Psoas muscle (tissue), 8 donors: ENCODE measurements around the gene MAPK4. TPM values are rescaled to one million over a fixed set of nuclear protein-coding genes. Genes with fewer than 3 reads are reported as not detected.
"Not testable (repeated sequence)": the region's sequence is repeated elsewhere in the genome, so short reads cannot be mapped to it uniquely, and the experiment has no call there.

ENCODE experiments used
- ATAC-seq, 4 donors: fragments of 200-7000 bp; cut with Tn5 transposase; one replicate each; pipeline ENCODE4 v1.9.1; 2020; ENCODE audit warnings: moderate library complexity in 3 of 4, mild to moderate bottlenecking in 2 of 4
- DNase-seq, 2 donors: peaks; one replicate each; pipeline ENCODE4 v3.0.0-alpha.2; 2020
- H3K27ac ChIP-seq: fragments of 200-600 bp; one replicate; pipeline ENCODE4 v1.8.0; 2022
- H3K27me3 ChIP-seq, 3 donors: fragments of 200-600 bp in 1 of 3; one replicate each; pipeline versions ENCODE4 v1.6.1 to v1.8.0; 2013 to 2022; ENCODE audit warnings: low read length in 2 of 3, mild to moderate bottlenecking in 2 of 3, moderate library complexity in 1 of 3; ENCODE audit not compliant: insufficient read depth in 3 of 3
- H3K36me3 ChIP-seq, 2 donors: fragments of 200-600 bp in 1 of 2; one replicate each; pipeline versions ENCODE4 v1.6.1 to v1.8.0; 2013 to 2022; ENCODE audit warnings: low read depth in 1 of 2, mild to moderate bottlenecking in 1 of 2, moderate library complexity in 1 of 2; ENCODE audit not compliant: insufficient read depth in 1 of 2
- H3K4me1 ChIP-seq: fragments of 200-600 bp; one replicate; pipeline ENCODE4 v1.8.0; 2022
- H3K4me3 ChIP-seq: fragments of 200-600 bp; one replicate; pipeline ENCODE4 v1.8.0; 2022; ENCODE audit warnings: mild to moderate bottlenecking
- H3K9me3 ChIP-seq: fragments of 200-600 bp; one replicate; pipeline ENCODE4 v1.8.0; 2022
- WGBS, 3 donors: extraction: QIAGEN DNeasy Blood & Tissue Kit; methylation state at CpG; one replicate each; pipeline versions ENCODE4 v1.1.6 to v1.1.7; 2013; 5-methylcytosine and 5-hydroxymethylcytosine counted together
- intact Hi-C, 2 donors: fragments of 100-400 bp; cut with DNase I; formaldehyde crosslinking; loops; one replicate each; pipeline versions ENCODE4 v1.11.0 to v1.14.2; 2022
- polyA plus RNA-seq, 3 donors: library from polyadenylated mRNA; stranded (reverse); fragments of 200-250 nt; gene quantifications; one replicate each; pipeline ENCODE4 v1.2.3, GENCODE V29; 2013
- total RNA-seq, 4 donors: library from RNA; stranded (reverse); fragmentation: NEBNext Ultra II Directional in 2 of 4; extraction: Animal tissue kit (Norgen Biotek cat#: 25700) in 2 of 4; gene quantifications; one replicate each; pipeline versions ENCODE4 v1.2.1 to v1.2.4, GENCODE V29; 2021 to 2023
- TF ChIP-seq, protein P1 (sequence below): fragments of 200-600 bp; IDR thresholded peaks from one replicate; pipeline ENCODE4 v1.8.0; 2022; ENCODE audit warnings: antibody characterized with exemption
- donor health status: healthy with polysubstance abuse.
- donor health status: DM: no; HTN: no; CAD: no; lungs with moderate emphysema.
- donor health status: Bipolar disorder and iron deficiency.
- donor health status: healthy.
- donor health status: DM: yes; HTN: yes; CAD: no.
- donor health status: DM: no; HTN: no; CAD: no.
- donor health status: DM: no; HTN: no; CAD: no.
- donor health status: DM: yes; HTN: yes; CAD: no.

The MAPK4 gene
- total and polyA plus RNA-seq, 7 donors: 0.36 to 1.8 (median 0.68) TPM

DNA sequence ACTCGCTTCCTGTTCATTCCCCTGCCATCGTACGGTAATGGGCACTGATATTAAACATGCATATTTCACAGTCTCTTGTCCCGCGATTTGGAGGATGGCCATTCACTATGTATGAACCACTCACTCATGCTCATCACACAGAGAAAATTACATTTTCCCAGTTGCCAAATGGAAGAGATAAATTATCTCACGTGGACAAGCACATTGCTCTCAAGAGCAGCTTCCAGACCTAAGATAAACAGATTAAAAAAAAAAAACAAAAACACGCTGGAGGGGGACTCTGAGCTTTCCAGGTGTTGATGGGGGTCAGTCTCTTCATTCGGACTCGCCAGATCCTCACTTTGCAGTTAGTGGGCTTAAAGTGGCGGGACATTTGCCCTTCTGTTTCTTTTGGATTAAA is 1.7 kb upstream of the MAPK4 start:
- TF ChIP-seq, protein P1, sequence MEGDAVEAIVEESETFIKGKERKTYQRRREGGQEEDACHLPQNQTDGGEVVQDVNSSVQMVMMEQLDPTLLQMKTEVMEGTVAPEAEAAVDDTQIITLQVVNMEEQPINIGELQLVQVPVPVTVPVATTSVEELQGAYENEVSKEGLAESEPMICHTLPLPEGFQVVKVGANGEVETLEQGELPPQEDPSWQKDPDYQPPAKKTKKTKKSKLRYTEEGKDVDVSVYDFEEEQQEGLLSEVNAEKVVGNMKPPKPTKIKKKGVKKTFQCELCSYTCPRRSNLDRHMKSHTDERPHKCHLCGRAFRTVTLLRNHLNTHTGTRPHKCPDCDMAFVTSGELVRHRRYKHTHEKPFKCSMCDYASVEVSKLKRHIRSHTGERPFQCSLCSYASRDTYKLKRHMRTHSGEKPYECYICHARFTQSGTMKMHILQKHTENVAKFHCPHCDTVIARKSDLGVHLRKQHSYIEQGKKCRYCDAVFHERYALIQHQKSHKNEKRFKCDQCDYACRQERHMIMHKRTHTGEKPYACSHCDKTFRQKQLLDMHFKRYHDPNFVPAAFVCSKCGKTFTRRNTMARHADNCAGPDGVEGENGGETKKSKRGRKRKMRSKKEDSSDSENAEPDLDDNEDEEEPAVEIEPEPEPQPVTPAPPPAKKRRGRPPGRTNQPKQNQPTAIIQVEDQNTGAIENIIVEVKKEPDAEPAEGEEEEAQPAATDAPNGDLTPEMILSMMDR: no peak
- intact Hi-C loops: no loop called here

DNA sequence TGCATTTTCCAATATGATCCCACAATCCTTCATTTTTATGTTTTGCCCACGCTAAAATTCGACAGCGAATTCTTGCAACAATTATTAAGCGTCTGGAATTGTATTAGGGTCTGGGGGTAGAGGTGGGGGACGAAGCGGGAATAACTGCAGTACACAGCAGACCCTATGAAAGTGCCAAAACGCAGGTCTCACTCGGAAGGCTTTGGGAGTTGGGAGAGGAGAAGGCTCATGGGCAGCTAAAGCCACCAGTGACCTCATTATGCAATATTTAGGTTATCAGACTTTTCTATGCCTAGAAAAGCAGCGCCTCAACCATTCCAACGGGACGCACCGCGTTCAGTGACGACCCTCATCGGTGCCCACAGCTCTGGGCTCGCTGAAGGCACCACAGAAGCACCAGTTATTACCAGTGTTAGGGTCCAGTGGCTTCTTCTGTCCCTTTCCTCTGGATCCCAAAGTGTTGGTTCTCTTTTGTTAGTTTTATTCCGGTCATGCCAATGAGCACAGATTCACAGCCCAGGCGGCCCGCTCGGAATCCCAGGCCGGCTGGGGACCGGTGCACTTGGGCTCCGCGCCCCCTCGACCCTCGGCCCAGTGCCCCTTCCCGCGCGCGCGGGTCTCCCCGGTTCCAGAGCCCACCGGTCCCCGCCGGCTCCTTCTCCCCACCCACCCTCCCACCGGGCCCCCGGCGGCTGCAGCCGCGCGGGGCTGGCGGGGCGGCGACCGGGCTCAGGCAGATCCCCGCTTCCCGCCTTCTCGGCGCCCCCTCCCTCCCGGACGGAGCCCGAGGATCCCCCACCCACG is 737 bp upstream of the MAPK4 start:
- 14 to 26% (median 20%) methylated on average over 30 to 52 of the region's 53 CpGs for WGBS, 3 donors
- TF ChIP-seq, protein P1: no peak
- peak overlapping the region; percentile 65 for H3K27ac ChIP-seq
- H3K36me3 ChIP-seq: no peaks in the 10 kb centered on the region
- peaks cover 0 to 12% (median 0%) of the 10 kb centered on the region in 3 donors for H3K27me3 ChIP-seq
- H3K9me3 ChIP-seq: peaks cover 12% of the 10 kb centered on the region
- intact Hi-C loops: no loop called here
- H3K4me3 ChIP-seq: peak overlapping the region; percentile 70
- ATAC-seq (peak in 2 of 4 donors; percentile 3 to 11), DNase-seq (no peak)
- peaks cover 7% of the 10 kb centered on the region for H3K4me1 ChIP-seq

More for the DNA sequence above, 1.7 kb upstream of the MAPK4 start:
- peaks cover 0 to 12% (median 0%) of the 10 kb centered on the region in 3 donors for H3K27me3 ChIP-seq
- no peaks in the 10 kb centered on the region for H3K36me3 ChIP-seq
- peaks cover 12% of the 10 kb centered on the region for H3K9me3 ChIP-seq
- ATAC-seq (no peak), DNase-seq (no peak)
- H3K27ac ChIP-seq: no peak overlapping the region
- 62 to 66% (median 63%) methylated on average over 10 of the region's 10 CpGs for WGBS, 3 donors
- no peak overlapping the region for H3K4me3 ChIP-seq
- peaks cover 7% of the 10 kb centered on the region for H3K4me1 ChIP-seq

DNA sequence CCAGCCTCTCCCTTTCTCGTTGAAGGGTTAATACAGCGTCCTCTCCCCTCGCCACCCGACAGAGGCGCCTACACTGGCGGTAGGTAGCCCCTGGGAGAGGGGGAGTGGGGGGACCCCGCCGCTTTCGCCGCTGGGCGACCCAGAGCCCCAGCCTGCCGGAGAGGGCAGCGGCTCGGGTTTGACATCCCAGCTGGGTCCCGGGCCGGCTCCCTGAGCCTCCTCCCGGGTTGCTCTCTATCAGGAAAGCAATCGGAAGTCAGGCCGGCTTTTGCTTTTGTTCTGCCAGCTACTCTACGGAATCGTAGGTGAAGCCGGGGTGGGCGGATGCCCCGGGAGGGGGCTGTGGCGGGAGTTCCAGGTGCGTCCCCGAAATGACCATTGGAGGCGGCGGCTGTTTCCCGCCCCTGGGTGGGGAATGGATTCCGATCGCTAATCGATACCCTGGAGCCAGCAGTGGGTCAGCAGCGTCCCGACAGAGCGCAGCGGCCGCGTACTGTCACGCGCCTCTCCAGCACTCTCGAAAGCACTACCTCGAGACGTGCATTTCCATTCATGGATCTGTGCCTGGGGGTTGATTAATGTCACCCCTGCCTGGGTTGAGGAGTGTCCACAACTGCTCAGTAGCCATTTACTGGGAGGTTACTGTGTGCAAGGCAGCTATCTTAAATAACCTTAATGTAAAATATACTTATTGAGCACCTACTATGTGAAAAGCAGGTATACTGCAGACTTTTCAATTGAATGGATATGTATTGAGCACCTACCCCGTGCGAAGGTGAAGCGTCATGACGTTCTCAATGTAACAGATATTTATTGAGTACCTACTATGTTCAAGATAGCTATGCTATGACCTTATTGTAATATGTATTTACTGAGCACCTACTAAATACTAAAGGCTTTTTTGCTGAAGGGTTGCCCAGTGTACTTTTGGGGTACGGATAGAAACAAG is 1.1 kb downstream of the MAPK4 start:
- no peak overlapping the region for H3K27ac ChIP-seq

DNA sequence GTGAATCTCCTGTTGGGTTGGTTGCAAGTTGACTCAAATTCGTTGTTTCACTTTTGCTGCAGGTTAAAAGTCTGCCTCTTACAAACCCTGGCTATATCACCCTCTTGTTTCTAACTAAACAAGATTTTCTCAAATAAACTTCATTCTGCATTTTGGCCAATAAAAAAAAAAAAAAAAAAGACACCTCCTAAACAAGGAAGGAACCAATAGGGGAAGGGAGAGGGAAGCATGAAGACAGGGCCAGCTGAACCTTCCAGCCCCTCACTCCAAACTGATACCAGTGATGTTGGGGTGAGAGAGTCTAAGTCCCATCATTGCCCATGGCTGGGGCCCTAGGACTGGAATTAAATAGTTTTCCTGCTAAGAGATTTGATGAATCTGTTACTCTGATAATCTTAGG is 2.4 kb downstream of the MAPK4 start:
- 92 to 100% methylated on average over 1 of the region's 1 CpG; no CpG with 5 or more reads in 1 of the 3 donors for WGBS, 3 donors
- not testable (repeated sequence) for H3K36me3 ChIP-seq, H3K4me1 ChIP-seq, ATAC-seq, H3K4me3 ChIP-seq, DNase-seq, H3K27ac ChIP-seq, H3K9me3 ChIP-seq
- intact Hi-C loops: loop anchor here in 1 of 2 donors (5.0 kb wide), 2 partner anchors 50 to 90 kb away; no protein-coding TSS in a partner anchor
- H3K27me3 ChIP-seq: peaks cover 0 to 12% (median 0%) of the 10 kb centered on the region in 3 donors

More for the DNA sequence above, 1.1 kb downstream of the MAPK4 start:
- WGBS, 3 donors: 6 to 8% (median 8%) methylated on average over 44 to 49 of the region's 49 CpGs
- DNase-seq (no peak), ATAC-seq (peak; percentile 17 to 48 (median 29))
- TF ChIP-seq, protein P1: no peak
- intact Hi-C loops: loop anchor here in 1 of 2 donors (5.0 kb wide), 2 partner anchors 49 to 91 kb away; no protein-coding TSS in a partner anchor
- Histone ChIP-seq H3K4me3 (peak overlapping the region; percentile 70), H3K27me3 (peaks cover 0 to 12% (median 0%) of the 10 kb centered on the region in 3 donors), H3K36me3 (no peaks in the 10 kb centered on the region), H3K4me1 (peaks cover 7% of the 10 kb centered on the region), H3K9me3 (peaks cover 1% of the 10 kb centered on the region)
